ENCODE data around the gene OAS3.

Gene OAS3

DNA sequence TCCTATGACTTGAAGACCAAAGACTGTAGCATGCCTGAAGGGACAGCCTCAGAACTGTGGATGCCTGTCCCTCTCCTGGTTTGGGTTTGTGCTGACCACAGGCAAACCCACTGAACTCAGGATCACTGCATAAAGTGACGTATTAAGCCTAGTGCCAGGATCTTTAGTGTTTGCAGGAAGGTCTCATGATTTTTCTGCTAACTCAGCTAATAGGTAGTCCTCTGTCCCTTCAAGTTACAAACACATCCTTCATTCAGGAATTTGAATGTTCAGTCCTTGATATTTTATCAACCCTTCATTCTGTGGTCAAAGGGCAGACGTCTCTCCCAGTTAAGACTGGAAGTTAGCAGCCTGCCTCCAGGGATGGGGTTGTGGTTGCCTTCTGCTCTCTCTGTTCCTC, 10.3 kb upstream of the OAS3 start:
- no peaks in the 10 kb centered on the region for H4K20me1 ChIP-seq (ENCODE audit: control insufficient read depth, insufficient read depth, low read depth, low read length)
- no peak overlapping the region for H3K27ac ChIP-seq (ENCODE audit: low read depth, low read length)
- no peak overlapping the region for H3K4me3 ChIP-seq (ENCODE audit: low read length)
- H3K4me1 ChIP-seq (ENCODE audit: control insufficient read depth, low read length), result peaks cover 40% of the 10 kb centered on the region
- peaks cover 13% of the 10 kb centered on the region for H3K9me3 ChIP-seq (ENCODE audit: control insufficient read depth, insufficient read depth, low read length)
- H3K9me2 ChIP-seq (replicated peaks; ENCODE audit: control insufficient read depth, low read length), result no peaks in the 10 kb centered on the region
- H3K27me3 ChIP-seq (ENCODE audit: control insufficient read depth, low read length), result no peaks in the 10 kb centered on the region
- 0 out of 2 replicates have a peak, but pooled peaks cover 3% of the 10 kb centered on the region for H3F3A ChIP-seq (ENCODE audit: control insufficient read depth, insufficient read depth)
- H3K79me2 ChIP-seq (ENCODE audit: control insufficient read depth, low read length), result no peaks in the 10 kb centered on the region
- H3K36me3 ChIP-seq (ENCODE audit: control insufficient read depth, low read length), result no peaks in the 10 kb centered on the region
- TF ChIP-seq EZH2phosphoT487 (IDR thresholded peaks at IDR 0.05; ENCODE audit: borderline replicate concordance, low read length) (no peak), CTCF (IDR thresholded peaks at IDR 0.05; ENCODE audit: low read depth, low read length, poor library complexity, severe bottlenecking) (no peak)
- no peak overlapping the region for H3K4me2 ChIP-seq (ENCODE audit: low read length)

DNA sequence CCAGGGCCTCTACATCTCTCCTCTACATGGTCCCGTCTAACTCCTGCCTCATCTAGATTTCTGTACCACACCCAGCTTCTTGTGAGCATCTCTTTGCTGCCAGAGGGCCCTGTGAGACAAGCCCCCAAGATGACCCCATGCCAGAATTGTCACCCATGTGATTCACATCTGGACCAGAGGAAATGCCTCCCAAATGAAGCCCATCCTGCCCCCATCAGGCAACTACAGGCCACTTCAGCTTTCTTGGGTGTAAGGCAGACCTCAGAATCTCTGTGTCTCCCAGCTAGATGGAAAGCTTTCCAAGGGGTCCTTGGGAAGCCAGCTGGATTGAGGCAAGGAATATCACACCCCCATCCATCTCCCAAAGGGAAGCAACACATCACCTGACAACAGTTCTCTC, 9.3 kb upstream of the OAS3 start:
- Histone ChIP-seq H3F3A (ENCODE audit: control insufficient read depth, insufficient read depth) (0 out of 2 replicates have a peak, but pooled peaks cover 3% of the 10 kb centered on the region), H3K9me3 (ENCODE audit: control insufficient read depth, insufficient read depth, low read length) (peaks cover 13% of the 10 kb centered on the region), H4K20me1 (ENCODE audit: control insufficient read depth, insufficient read depth, low read depth, low read length) (no peaks in the 10 kb centered on the region), H3K27me3 (ENCODE audit: control insufficient read depth, low read length) (no peaks in the 10 kb centered on the region), H3K4me2 (ENCODE audit: low read length) (no peak overlapping the region), H3K4me1 (ENCODE audit: control insufficient read depth, low read length) (peaks cover 34% of the 10 kb centered on the region), H3K36me3 (ENCODE audit: control insufficient read depth, low read length) (no peaks in the 10 kb centered on the region), H3K9me2 (replicated peaks; ENCODE audit: control insufficient read depth, low read length) (no peaks in the 10 kb centered on the region), H3K79me2 (ENCODE audit: control insufficient read depth, low read length) (no peaks in the 10 kb centered on the region), H3K4me3 (ENCODE audit: low read length) (no peak overlapping the region), H3K27ac (ENCODE audit: low read depth, low read length) (no peak overlapping the region)
- TF ChIP-seq EZH2phosphoT487 (IDR thresholded peaks at IDR 0.05; ENCODE audit: borderline replicate concordance, low read length) (no peak), CTCF (IDR thresholded peaks at IDR 0.05; ENCODE audit: low read depth, low read length, poor library complexity, severe bottlenecking) (peak; percentile 38)

- Histone ChIP-seq H3K27ac (ENCODE audit: low read depth, low read length) (no peak overlapping the region), H3K4me1 (ENCODE audit: control insufficient read depth, low read length) (peaks cover 28% of the 10 kb centered on the region), H3F3A (ENCODE audit: control insufficient read depth, insufficient read depth) (0 out of 2 replicates have a peak, but pooled peaks cover 3% of the 10 kb centered on the region), H3K36me3 (ENCODE audit: control insufficient read depth, low read length) (no peaks in the 10 kb centered on the region), H3K4me2 (ENCODE audit: low read length) (no peak overlapping the region), H3K9me2 (replicated peaks; ENCODE audit: control insufficient read depth, low read length) (no peaks in the 10 kb centered on the region), H3K27me3 (ENCODE audit: control insufficient read depth, low read length) (no peaks in the 10 kb centered on the region), H4K20me1 (ENCODE audit: control insufficient read depth, insufficient read depth, low read depth, low read length) (no peaks in the 10 kb centered on the region), H3K9me3 (ENCODE audit: control insufficient read depth, insufficient read depth, low read length) (peaks cover 13% of the 10 kb centered on the region), H3K79me2 (ENCODE audit: control insufficient read depth, low read length) (no peaks in the 10 kb centered on the region), H3K4me3 (ENCODE audit: low read length) (no peak overlapping the region)
- TF ChIP-seq EZH2phosphoT487 (IDR thresholded peaks at IDR 0.05; ENCODE audit: borderline replicate concordance, low read length), result no peak
- no peak for TF ChIP-seq CTCF (IDR thresholded peaks at IDR 0.05; ENCODE audit: low read depth, low read length, poor library complexity, severe bottlenecking)
Measured at GRCh38 chr12:112929715-112930114, 8.6 kb upstream of the OAS3 start.

All from DOHH2 (cell line).